ENCODE measurements around the gene DCAF12L1. TPM values are rescaled to one million over a fixed set of nuclear protein-coding genes. Genes with fewer than 3 reads are reported as not detected.

Gene DCAF12L1
- total and polyA plus RNA-seq, 2 donors from 2014 or later: 0.41 to 4.2 TPM

GRCh38 chrX:126509923-126510322 lies 42.7 kb downstream of the DCAF12L1 start:
- DNase-seq (no peak), FAIRE-seq (no peak)
- intact Hi-C loops (cut with DNase I): no loop called here

More at GRCh38 chrX:126509923-126510322, 42.7 kb downstream of the DCAF12L1 start:
- Histone ChIP-seq H3K4me1 (ENCODE audit: control insufficient read depth in 2 of 3, insufficient read depth in 2 of 3, low read depth in 1 of 3, low read length in 3 of 3) (no peaks in the 10 kb centered on the region), H3K27ac (ENCODE audit: low read depth in 2 of 2, low read length in 2 of 2) (no peak overlapping the region), H3K36me3 (ENCODE audit: control insufficient read depth in 2 of 3, insufficient read depth in 3 of 3, low read length in 3 of 3) (no peaks in the 10 kb centered on the region), H3K27me3 (ENCODE audit: control insufficient read depth, insufficient read depth, low read length) (no peaks in the 10 kb centered on the region), H3K9me3 (ENCODE audit: control insufficient read depth in 2 of 3, insufficient read depth in 1 of 3, low read length in 3 of 3) (no peaks in the 10 kb centered on the region), H3K4me3 (ENCODE audit: low read length in 3 of 3) (no peak overlapping the region), H3K9ac (ENCODE audit: low read length in 3 of 3) (no peak overlapping the region)
- no peak for TF ChIP-seq CTCF (IDR thresholded peaks at IDR 0.05; ENCODE audit: borderline replicate concordance, extremely low read depth, insufficient read depth)
